GF-D8 (cell line): ENCODE measurements around the gene TNS4.

Source experiments
- DNase-seq: peaks from one replicate; lab custom pipeline; 2025; lab: John Stamatoyannopoulos, UW

TNS4 gene

GRCh38 chr17:40490982-40491381 lies 10.4 kb downstream of the TNS4 start:
- DNase-seq, result no peak

GRCh38 chr17:40490289-40490853 lies 11.1 kb downstream of the TNS4 start:
- DNase-seq, result no peak

- DNase-seq, result no peak
Measured at GRCh38 chr17:40487371-40488020, 13.9 kb downstream of the TNS4 start.

- DNase-seq, result no peak
Measured at GRCh38 chr17:40486522-40487370, 14.7 kb downstream of the TNS4 start.

- no peak for DNase-seq
Measured at GRCh38 chr17:40485851-40486521, 15.4 kb downstream of the TNS4 start.

GRCh38 chr17:40484973-40485530 lies 16.4 kb downstream of the TNS4 start:
- DNase-seq, result no peak

GRCh38 chr17:40484285-40484972 lies 17.0 kb downstream of the TNS4 start:
- DNase-seq, result no peak

GRCh38 chr17:40483679-40484078 lies 17.7 kb downstream of the TNS4 start:
- no peak for DNase-seq

GRCh38 chr17:40482722-40483121 lies 18.7 kb downstream of the TNS4 start:
- DNase-seq, result no peak

GRCh38 chr17:40481106-40481505 lies 20.3 kb downstream of the TNS4 start:
- DNase-seq, result no peak

GRCh38 chr17:40480501-40481003 lies 20.9 kb downstream of the TNS4 start:
- DNase-seq, result no peak

GRCh38 chr17:40479754-40480480 lies 21.5 kb downstream of the TNS4 start:
- no peak for DNase-seq

GRCh38 chr17:40478486-40478885 lies 22.9 kb downstream of the TNS4 start:
- no peak for DNase-seq

- DNase-seq, result no peak
Measured at GRCh38 chr17:40477796-40478195, 23.6 kb downstream of the TNS4 start.

GRCh38 chr17:40475234-40475908 lies 26.1 kb downstream of the TNS4 start:
- no peak for DNase-seq

GRCh38 chr17:40474419-40475002 lies 26.9 kb downstream of the TNS4 start:
- DNase-seq, result no peak

GRCh38 chr17:40473573-40474365 lies 27.7 kb downstream of the TNS4 start:
- DNase-seq, result no peak

- DNase-seq, result no peak
Measured at GRCh38 chr17:40472733-40473452, 28.5 kb downstream of the TNS4 start.
